ENCODE results near the gene UBE4B. TPM values are rescaled to one million over a fixed set of nuclear protein-coding genes. Genes with fewer than 3 reads are reported as not detected.
A peak's percentile ranks its signal among the peaks of the same experiment; 100 is the strongest.
"Not testable (repeated sequence)": the region's sequence is repeated elsewhere in the genome, so short reads cannot be mapped to it uniquely, and the experiment has no call there.

UBE4B gene
- total RNA-seq, 1 donor from 2014 or later = 66.7 TPM

- peaks cover 8% of the 10 kb centered on the region for H3F3A ChIP-seq (ENCODE audit: low read depth)
- H2AFZ ChIP-seq (replicated peaks) = no peak overlapping the region
- H3K4me1 ChIP-seq = peaks cover 8% of the 10 kb centered on the region
- no peak overlapping the region for H3K4me3 ChIP-seq
- no peak overlapping the region for H3K27ac Mint-ChIP-seq
- H3K36me3 ChIP-seq = no peaks in the 10 kb centered on the region
- no peak overlapping the region for H3K4me3 Mint-ChIP-seq
- no peak overlapping the region for H3K4me2 ChIP-seq
- no peaks in the 10 kb centered on the region for H3K9me3 Mint-ChIP-seq
- H3K9me3 ChIP-seq (ENCODE audit: low read depth) = no peaks in the 10 kb centered on the region
- H4K20me1 ChIP-seq (ENCODE audit: low read depth) = no peaks in the 10 kb centered on the region
- DNase-seq (ENCODE audit: low spot score) = no peak
- no peak overlapping the region for H3K27ac ChIP-seq
- H3K27me3 ChIP-seq = no peaks in the 10 kb centered on the region
- H3K9ac ChIP-seq = no peak overlapping the region
- H3K27me3 Mint-ChIP-seq (ENCODE audit: insufficient read depth, low read depth) = peaks cover 9% of the 10 kb centered on the region
- H3K36me3 Mint-ChIP-seq = no peaks in the 10 kb centered on the region
- H3K4me1 Mint-ChIP-seq = peaks cover 20% of the 10 kb centered on the region
- no peaks in the 10 kb centered on the region for H3K79me2 ChIP-seq (ENCODE audit: low read depth)
- TF ChIP-seq CTCF (IDR thresholded peaks at IDR 0.05) (no peak), EZH2 (IDR thresholded peaks at IDR 0.05) (no peak), EZH2phosphoT487 (IDR thresholded peaks at IDR 0.05) (no peak)
Measured at GRCh38 chr1:10196976-10197375, 164.2 kb downstream of the UBE4B start.

- H3K9me3 Mint-ChIP-seq = no peaks in the 10 kb centered on the region
- no peaks in the 10 kb centered on the region for H4K20me1 ChIP-seq (ENCODE audit: low read depth)
- H2AFZ ChIP-seq (replicated peaks) = no peak overlapping the region
- H3K4me1 ChIP-seq = no peaks in the 10 kb centered on the region
- TF ChIP-seq CTCF (IDR thresholded peaks at IDR 0.05) = no peak
- TF ChIP-seq EZH2 (IDR thresholded peaks at IDR 0.05) = no peak
- H3K36me3 ChIP-seq = no peaks in the 10 kb centered on the region
- DNase-seq (ENCODE audit: low spot score) = no peak
- no peaks in the 10 kb centered on the region for H3K36me3 Mint-ChIP-seq
- no peak overlapping the region for H3K4me3 Mint-ChIP-seq
- no peak overlapping the region for H3K4me2 ChIP-seq
- H3K79me2 ChIP-seq (ENCODE audit: low read depth) = no peaks in the 10 kb centered on the region
- peaks cover 9% of the 10 kb centered on the region for H3K4me1 Mint-ChIP-seq
- no peak overlapping the region for H3K4me3 ChIP-seq
- no peaks in the 10 kb centered on the region for H3K9me3 ChIP-seq (ENCODE audit: low read depth)
- H3K27ac ChIP-seq = no peak overlapping the region
- no peak overlapping the region for H3K27ac Mint-ChIP-seq
- H3F3A ChIP-seq (ENCODE audit: low read depth) = peaks cover 3% of the 10 kb centered on the region
- H3K27me3 ChIP-seq = no peaks in the 10 kb centered on the region
- H3K9ac ChIP-seq = no peak overlapping the region
- H3K27me3 Mint-ChIP-seq (ENCODE audit: insufficient read depth, low read depth) = peaks cover 4% of the 10 kb centered on the region
Measured at GRCh38 chr1:10200620-10201019, 167.9 kb downstream of the UBE4B start.

GRCh38 chr1:10204003-10204642 lies 171.4 kb downstream of the UBE4B start:
- peaks cover 3% of the 10 kb centered on the region for H3K27me3 ChIP-seq
- peaks cover 4% of the 10 kb centered on the region for H3K27me3 Mint-ChIP-seq (ENCODE audit: insufficient read depth, low read depth)
- no peaks in the 10 kb centered on the region for H3K4me1 ChIP-seq
- TF ChIP-seq EZH2phosphoT487 (IDR thresholded peaks at IDR 0.05) (no peak), CTCF (IDR thresholded peaks at IDR 0.05) (no peak), EZH2 (IDR thresholded peaks at IDR 0.05) (no peak)
- H2AFZ ChIP-seq (replicated peaks) = no peak overlapping the region
- H3K36me3 Mint-ChIP-seq = no peaks in the 10 kb centered on the region
- no peak overlapping the region for H3K4me3 ChIP-seq
- no peaks in the 10 kb centered on the region for H3K9me3 ChIP-seq (ENCODE audit: low read depth)
- no peak overlapping the region for H3K9ac ChIP-seq
- peaks cover 3% of the 10 kb centered on the region for H3F3A ChIP-seq (ENCODE audit: low read depth)
- DNase-seq (ENCODE audit: low spot score) = peak; percentile 29
- H3K4me2 ChIP-seq = no peak overlapping the region
- no peaks in the 10 kb centered on the region for H4K20me1 ChIP-seq (ENCODE audit: low read depth)
- H3K27ac Mint-ChIP-seq = no peak overlapping the region
- H3K27ac ChIP-seq = no peak overlapping the region
- no peak overlapping the region for H3K4me3 Mint-ChIP-seq
- H3K79me2 ChIP-seq (ENCODE audit: low read depth) = no peaks in the 10 kb centered on the region
- no peaks in the 10 kb centered on the region for H3K36me3 ChIP-seq
- peaks cover 10% of the 10 kb centered on the region for H3K4me1 Mint-ChIP-seq
- H3K9me3 Mint-ChIP-seq = no peaks in the 10 kb centered on the region

GRCh38 chr1:10205206-10205605 lies 172.4 kb downstream of the UBE4B start:
- H3K36me3 ChIP-seq; H3K4me1 ChIP-seq; H3K4me3 Mint-ChIP-seq; DNase-seq (ENCODE audit: low spot score); H3K27me3 ChIP-seq; H3K27me3 Mint-ChIP-seq (ENCODE audit: insufficient read depth, low read depth); H3K9ac ChIP-seq; H3K4me2 ChIP-seq; H3K27ac ChIP-seq; H2AFZ ChIP-seq (replicated peaks); H3K27ac Mint-ChIP-seq; H3K4me3 ChIP-seq; H3K9me3 ChIP-seq (ENCODE audit: low read depth); H3K79me2 ChIP-seq (ENCODE audit: low read depth); H3F3A ChIP-seq (ENCODE audit: low read depth); H3K36me3 Mint-ChIP-seq; H3K9me3 Mint-ChIP-seq; H4K20me1 ChIP-seq (ENCODE audit: low read depth): not testable (repeated sequence)
- H3K4me1 Mint-ChIP-seq = peaks cover 18% of the 10 kb centered on the region
